Measurements from ENCODE around the gene ADGRF1. TPM values are rescaled to one million over a fixed set of nuclear protein-coding genes. Genes with fewer than 3 reads are reported as not detected.
"Not testable (repeated sequence)": the region's sequence is repeated elsewhere in the genome, so short reads cannot be mapped to it uniquely, and the experiment has no call there.

The ADGRF1 gene
- total and polyA plus RNA-seq, 11 donors, result 0.23 TPM; not detected in 10

GRCh38 chr6:46994933-46995332 lies 47.2 kb downstream of the ADGRF1 start:
- no peaks in the 10 kb centered on the region for H3K27me3 ChIP-seq
- no peak overlapping the region for H3K27ac ChIP-seq
- H3K9me3 ChIP-seq, result no peaks in the 10 kb centered on the region
- intact Hi-C loops (cut with DNase I), result loop anchor here in 4 of 10 donors (5.0 to 10.0 kb wide), 6 partner anchors 143 to 900 kb away; no protein-coding TSS in a partner anchor
- 42 to 85% (median 54%) methylated on average over 1 of the region's 1 CpG for WGBS, 4 donors
- TF ChIP-seq POLR2A (IDR thresholded peaks at IDR 0.05) (no peak), CTCF (IDR thresholded peaks at IDR 0.05) (no peak)
- H3K4me1 ChIP-seq, result peaks cover 0 to 16% (median 9%) of the 10 kb centered on the region in 12 donors
- DNase-seq (no peak), ATAC-seq (no peak)
- no peaks in the 10 kb centered on the region for H3K36me3 ChIP-seq
- no peak overlapping the region for H3K4me3 ChIP-seq

GRCh38 chr6:46993846-46994245 lies 48.3 kb downstream of the ADGRF1 start:
- no peaks in the 10 kb centered on the region for H3K36me3 ChIP-seq
- peaks cover 0 to 25% (median 16%) of the 10 kb centered on the region in 12 donors for H3K4me1 ChIP-seq
- no peaks in the 10 kb centered on the region for H3K27me3 ChIP-seq
- intact Hi-C loops (cut with DNase I), result loop anchor here in 4 of 10 donors (5.0 to 10.0 kb wide), 6 partner anchors 142 to 899 kb away; no protein-coding TSS in a partner anchor
- H3K4me3 ChIP-seq, result no peak overlapping the region
- ATAC-seq (no peak), DNase-seq (no peak)
- TF ChIP-seq CTCF (IDR thresholded peaks at IDR 0.05) (no peak), POLR2A (IDR thresholded peaks at IDR 0.05) (no peak)
- no peak overlapping the region for H3K27ac ChIP-seq
- WGBS, 4 donors, result 94 to 98% (median 95%) methylated on average over 3 of the region's 3 CpGs
- no peaks in the 10 kb centered on the region for H3K9me3 ChIP-seq

GRCh38 chr6:46992391-46992790 lies 49.7 kb downstream of the ADGRF1 start:
- not testable (repeated sequence) for ATAC-seq, H3K27me3 ChIP-seq, H3K27ac ChIP-seq, DNase-seq, H3K4me3 ChIP-seq, H3K36me3 ChIP-seq, H3K9me3 ChIP-seq
- intact Hi-C loops (cut with DNase I), result loop anchor here in 4 of 10 donors (5.0 to 10.0 kb wide), 6 partner anchors 140 to 898 kb away; no protein-coding TSS in a partner anchor
- WGBS, 4 donors, result 92 to 95% (median 93%) methylated on average over 2 of the region's 2 CpGs
- peaks cover 0 to 25% (median 16%) of the 10 kb centered on the region in 12 donors for H3K4me1 ChIP-seq

GRCh38 chr6:46990818-46991510 lies 51.2 kb downstream of the ADGRF1 start:
- ATAC-seq (peak; percentile 61 to 85 (median 79)), DNase-seq (peak in 3 of 5 donors; percentile 20 to 33 (median 28))
- H3K9me3 ChIP-seq, H3K27me3 ChIP-seq, H3K36me3 ChIP-seq, H3K4me3 ChIP-seq: not testable (repeated sequence)
- TF ChIP-seq CTCF (IDR thresholded peaks at IDR 0.05), result peak; percentile 46 to 81 (median 72)
- 33 to 40% (median 37%) methylated on average over 6 of the region's 6 CpGs for WGBS, 4 donors
- intact Hi-C loops (cut with DNase I), result loop anchor here in 9 of 10 donors (1.0 to 10.0 kb wide), 9 partner anchors 70 to 896 kb away; partner anchors contain the start of gene ADGRF5 (in 1 of the 9)
- Histone ChIP-seq H3K27ac (peak overlapping the region in 6 of 12 donors; percentile 1 to 59 (median 34)), H3K4me1 (peaks cover 0 to 29% (median 18%) of the 10 kb centered on the region in 12 donors)
